CD14-positive monocyte (primary cell): Measurements from ENCODE around the gene DNAH2. TPM values are rescaled to one million over a fixed set of nuclear protein-coding genes. Genes with fewer than 3 reads are reported as not detected.

Experiments used
- DNase-seq, 3 donors: peaks; one replicate each; pipeline ENCODE4 v3.0.0-alpha.2; 2011 to 2022
- H2AFZ ChIP-seq: 2 replicates; pipeline ENCODE4 v1.6.0; 2012; ENCODE audit warnings: mild to moderate bottlenecking, low read depth, low read length, inconsistent platforms; ENCODE audit not compliant: insufficient read depth, poor library complexity, severe bottlenecking
- H3K27ac ChIP-seq, 2 donors: 1 replicate in 1 of 2; 2 replicates in 1 of 2; pipeline ENCODE4 v1.5.1; 2012 to 2013; ENCODE audit warnings: low read length in 2 of 2, control low read depth in 1 of 2, inconsistent platforms in 1 of 2, low read depth in 1 of 2, mild to moderate bottlenecking in 1 of 2
- H3K27me3 ChIP-seq, 2 donors: one replicate each; pipeline versions ENCODE4 v1.6.0 to v1.6.1; 2011 to 2013; ENCODE audit warnings: low read length in 2 of 2; ENCODE audit not compliant: control insufficient read depth in 2 of 2, insufficient read depth in 2 of 2
- H3K36me3 ChIP-seq, 2 donors: replicated peaks in 1 of 2; 1 replicate in 1 of 2; 2 replicates in 1 of 2; pipeline versions ENCODE4 v1.5.1 to v1.6.1; 2012 to 2013; ENCODE audit warnings: low read length in 2 of 2, control low read depth in 1 of 2, inconsistent platforms in 1 of 2, mild to moderate bottlenecking in 1 of 2; ENCODE audit not compliant: insufficient read depth in 2 of 2, control insufficient read depth in 1 of 2
- H3K4me1 ChIP-seq, 2 donors: 1 replicate in 1 of 2; 2 replicates in 1 of 2; pipeline versions ENCODE4 v1.5.1 to v1.6.1; 2012 to 2013; ENCODE audit warnings: low read length in 2 of 2, control low read depth in 1 of 2, inconsistent platforms in 1 of 2, mild to moderate bottlenecking in 1 of 2, moderate library complexity in 1 of 2; ENCODE audit not compliant: insufficient read depth in 2 of 2, control insufficient read depth in 1 of 2
- H3K4me2 ChIP-seq: replicated peaks from 2 replicates; pipeline ENCODE3; 2012; ENCODE audit warnings: low read length, moderate library complexity, mild to moderate bottlenecking; ENCODE audit not compliant: poor library complexity, severe bottlenecking; ENCODE audit errors: extremely low read depth
- H3K4me3 ChIP-seq, 3 experiments: fragments of 200-600 bp in 1 of 3; sonication (generic) in 1 of 3; replicated peaks in 1 of 3; 1 replicate in 2 of 3; 2 replicates in 1 of 3; pipeline ENCODE4 v1.5.1; 2011 to 2013; ENCODE audit warnings: low read length in 3 of 3, mild to moderate bottlenecking in 3 of 3, control low read depth in 2 of 3, low read depth in 2 of 3, inconsistent platforms in 1 of 3, moderate library complexity in 1 of 3
- H3K79me2 ChIP-seq: 2 replicates; pipeline ENCODE4 v1.6.0; 2012; ENCODE audit warnings: mild to moderate bottlenecking, control low read depth, inconsistent platforms, low read length, moderate library complexity; ENCODE audit not compliant: insufficient read depth
- H3K9ac ChIP-seq: 2 replicates; pipeline ENCODE4 v1.6.0; 2017; ENCODE audit warnings: low read length, mild to moderate bottlenecking; ENCODE audit not compliant: insufficient read depth, poor library complexity, severe bottlenecking
- H3K9me3 ChIP-seq, 2 donors: replicated peaks in 1 of 2; 1 replicate in 1 of 2; 2 replicates in 1 of 2; pipeline versions ENCODE4 v1.5.1 to v1.6.1; 2012 to 2013; ENCODE audit warnings: low read length in 2 of 2, control low read depth in 1 of 2; ENCODE audit not compliant: control insufficient read depth in 1 of 2, insufficient read depth in 1 of 2
- H4K20me1 ChIP-seq: 2 replicates; pipeline ENCODE4 v1.6.0; 2012; ENCODE audit warnings: mild to moderate bottlenecking, low read length, control low read depth, moderate library complexity; ENCODE audit not compliant: insufficient read depth
- H3K27ac Mint-ChIP-seq, 7 donors: one replicate each; pipeline ENCODE4 v1.8.0; 2020; ENCODE audit warnings: mild to moderate bottlenecking in 7 of 7, mixed read lengths in 7 of 7, moderate library complexity in 6 of 7, inconsistent platforms in 2 of 7
- H3K27me3 Mint-ChIP-seq, 3 donors: one replicate each; pipeline ENCODE4 v1.8.0; 2021 to 2022; ENCODE audit warnings: low read depth in 3 of 3, mild to moderate bottlenecking in 3 of 3, mixed read lengths in 3 of 3, moderate library complexity in 3 of 3, inconsistent platforms in 1 of 3
- H3K36me3 Mint-ChIP-seq, 2 donors: one replicate each; pipeline ENCODE4 v1.8.0; 2020; ENCODE audit warnings: mixed read lengths in 2 of 2, inconsistent platforms in 1 of 2, mild to moderate bottlenecking in 1 of 2
- H3K4me1 Mint-ChIP-seq: one replicate; pipeline ENCODE4 v1.8.0; 2020; ENCODE audit warnings: mild to moderate bottlenecking, mixed read lengths
- H3K4me3 Mint-ChIP-seq, 2 donors: one replicate each; pipeline ENCODE4 v1.8.0; 2020; ENCODE audit warnings: mild to moderate bottlenecking in 2 of 2, mixed read lengths in 2 of 2, moderate library complexity in 1 of 2
- H3K9me3 Mint-ChIP-seq, 7 donors: one replicate each; pipeline ENCODE4 v1.8.0; 2020 to 2022; ENCODE audit warnings: mixed read lengths in 7 of 7, mild to moderate bottlenecking in 6 of 7, moderate library complexity in 6 of 7, inconsistent platforms in 2 of 7
- WGBS: methylation state at CpG from one replicate; pipeline ENCODE4 v1.1.5; 2013; ENCODE audit warnings: missing lambda C conversion rate; ENCODE audit not compliant: insufficient coverage; 5-methylcytosine and 5-hydroxymethylcytosine counted together
- intact Hi-C, 2 donors: fragments of 100-400 bp; cut with micrococcal nuclease; formaldehyde crosslinking; loops; one replicate each; pipeline versions ENCODE4 v1.15.0 to v1.15.1; 2023
- polyA plus RNA-seq, 3 donors: library from polyadenylated mRNA; depleted of rRNA in 1 of 3; unstranded in 2 of 3; stranded (reverse) in 1 of 3; fragments of 300-500 nt in 2 of 3; fragments of >200 nt in 1 of 3; fragmentation: Illumina TruSeq in 2 of 3; gene quantifications; 1 replicate in 2 of 3; 2 replicates in 1 of 3; pipeline ENCODE4 v1.2.3, GENCODE V29; 2012 to 2021
- TF ChIP-seq, protein P1 (sequence below): fragments of 200-600 bp; IDR thresholded peaks from one replicate; pipeline ENCODE4 v1.8.0; 2022; ENCODE audit warnings: antibody characterized with exemption, mild to moderate bottlenecking

The DNAH2 gene
- polyA plus RNA-seq, 3 donors = 0.03 to 0.15 TPM; not detected in 1

DNA sequence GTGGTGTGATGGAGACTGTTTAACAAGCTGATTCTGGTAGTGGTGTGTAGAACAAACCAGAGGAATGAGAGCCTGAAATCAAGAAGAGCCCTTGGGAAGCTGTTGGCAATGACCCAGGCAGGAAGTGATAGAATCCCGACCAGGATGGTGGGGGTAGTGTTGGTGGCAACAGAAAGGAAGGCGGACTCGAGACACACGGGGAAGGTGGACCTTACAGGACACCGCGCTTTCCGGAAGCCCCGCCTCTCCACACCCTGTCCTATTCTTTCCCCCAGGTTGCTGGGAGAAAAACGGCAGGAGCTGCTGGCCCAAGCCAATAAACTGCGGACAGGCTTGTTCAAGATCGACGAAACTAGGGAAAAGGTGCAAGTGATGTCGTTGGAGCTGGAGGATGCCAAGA, 86.4 kb downstream of the DNAH2 start:
- DNase-seq = no peak
- Histone ChIP-seq H3K79me2 (no peaks in the 10 kb centered on the region), H3K4me2 (no peak overlapping the region), H2AFZ (no peak overlapping the region), H3K27me3 (no peaks in the 10 kb centered on the region), H3K9me3 (no peaks in the 10 kb centered on the region), H3K4me1 (peaks cover 8 to 10% of the 10 kb centered on the region in 2 donors), H3K36me3 (no peaks in the 10 kb centered on the region), H3K27ac (no peak overlapping the region), H3K9ac (no peak overlapping the region), H4K20me1 (no peaks in the 10 kb centered on the region), H3K4me3 (no peak overlapping the region)
- Mint-ChIP-seq H3K9me3 (peaks cover 0 to 3% (median 0%) of the 10 kb centered on the region in 7 donors), H3K27me3 (peaks cover 5 to 10% (median 9%) of the 10 kb centered on the region in 3 donors), H3K4me3 (peak overlapping the region in 1 of 2 donors; percentile 21), H3K4me1 (peaks cover 6% of the 10 kb centered on the region), H3K27ac (no peak overlapping the region), H3K36me3 (no peaks in the 10 kb centered on the region)
- WGBS = 59% methylated on average over 6 of the region's 13 CpGs
- intact Hi-C loops = loop anchor here in 1 of 2 donors (5.0 kb wide), 1 partner anchor 47 kb away; no protein-coding TSS in a partner anchor
- TF ChIP-seq, protein P1, sequence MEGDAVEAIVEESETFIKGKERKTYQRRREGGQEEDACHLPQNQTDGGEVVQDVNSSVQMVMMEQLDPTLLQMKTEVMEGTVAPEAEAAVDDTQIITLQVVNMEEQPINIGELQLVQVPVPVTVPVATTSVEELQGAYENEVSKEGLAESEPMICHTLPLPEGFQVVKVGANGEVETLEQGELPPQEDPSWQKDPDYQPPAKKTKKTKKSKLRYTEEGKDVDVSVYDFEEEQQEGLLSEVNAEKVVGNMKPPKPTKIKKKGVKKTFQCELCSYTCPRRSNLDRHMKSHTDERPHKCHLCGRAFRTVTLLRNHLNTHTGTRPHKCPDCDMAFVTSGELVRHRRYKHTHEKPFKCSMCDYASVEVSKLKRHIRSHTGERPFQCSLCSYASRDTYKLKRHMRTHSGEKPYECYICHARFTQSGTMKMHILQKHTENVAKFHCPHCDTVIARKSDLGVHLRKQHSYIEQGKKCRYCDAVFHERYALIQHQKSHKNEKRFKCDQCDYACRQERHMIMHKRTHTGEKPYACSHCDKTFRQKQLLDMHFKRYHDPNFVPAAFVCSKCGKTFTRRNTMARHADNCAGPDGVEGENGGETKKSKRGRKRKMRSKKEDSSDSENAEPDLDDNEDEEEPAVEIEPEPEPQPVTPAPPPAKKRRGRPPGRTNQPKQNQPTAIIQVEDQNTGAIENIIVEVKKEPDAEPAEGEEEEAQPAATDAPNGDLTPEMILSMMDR = no peak

DNA sequence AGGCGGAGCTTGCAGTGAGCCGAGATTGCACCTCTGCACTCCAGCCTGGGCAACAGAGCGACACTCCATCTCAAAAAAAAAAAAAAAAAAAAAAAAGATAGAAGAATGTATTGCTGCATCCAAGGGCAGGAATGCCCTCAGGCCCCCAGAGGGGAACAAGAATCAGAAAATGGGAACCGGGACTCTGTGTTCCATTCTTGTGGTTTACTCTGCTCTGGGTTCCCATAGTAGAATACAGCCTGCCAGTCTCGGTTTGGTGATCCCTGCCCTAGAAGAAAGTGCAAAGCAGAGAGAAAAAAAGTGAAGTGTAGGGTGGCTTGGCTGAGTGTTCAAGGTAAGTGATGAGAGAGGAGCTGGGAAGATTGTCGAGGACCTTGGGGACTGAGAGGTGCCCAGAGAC, 89.0 kb downstream of the DNAH2 start:
- Histone ChIP-seq H3K4me3 (no peak overlapping the region), H3K4me1 (peaks cover 10 to 19% of the 10 kb centered on the region in 2 donors), H3K4me2 (no peak overlapping the region), H3K9ac (no peak overlapping the region), H2AFZ (no peak overlapping the region), H3K79me2 (no peaks in the 10 kb centered on the region), H4K20me1 (no peaks in the 10 kb centered on the region), H3K9me3 (no peaks in the 10 kb centered on the region), H3K27me3 (no peaks in the 10 kb centered on the region), H3K36me3 (no peaks in the 10 kb centered on the region), H3K27ac (no peak overlapping the region)
- intact Hi-C loops = no loop called here
- TF ChIP-seq, protein P1 = no peak
- Mint-ChIP-seq H3K27me3 (peaks cover 1 to 12% (median 9%) of the 10 kb centered on the region in 3 donors), H3K27ac (peak overlapping the region in 1 of 7 donors; percentile 37), H3K36me3 (no peaks in the 10 kb centered on the region), H3K4me3 (no peak overlapping the region), H3K9me3 (no peaks in the 10 kb centered on the region), H3K4me1 (peaks cover 13% of the 10 kb centered on the region)
- 27% methylated on average over 3 of the region's 6 CpGs for WGBS
- peak in 1 of 3 donors; percentile 18 for DNase-seq
